Measurements from ENCODE around the gene HDAC10. TPM values are rescaled to one million over a fixed set of nuclear protein-coding genes. Genes with fewer than 3 reads are reported as not detected.

The HDAC10 gene
- polyA plus RNA-seq, 1 of the 3 experiments (the other 2 are of a cell fraction): 51.9 TPM

- no peaks in the 10 kb centered on the region for H3K27me3 ChIP-seq (ENCODE audit: insufficient read depth)
- H3K27ac ChIP-seq (ENCODE audit: low read depth in 2 of 2, low read length in 1 of 2): no peak overlapping the region
- H3K79me2 ChIP-seq (ENCODE audit: insufficient read depth): peaks cover 99% of the 10 kb centered on the region
- POLR2A ChIA-PET: no interaction called here
- H3K9me2 ChIP-seq: no peaks in the 10 kb centered on the region
- H3K36me3 ChIP-seq (replicated peaks in 1 of 2; ENCODE audit: control insufficient read depth in 1 of 2, insufficient read depth in 2 of 2, low read length in 1 of 2): peaks cover 0 to 8% of the 10 kb centered on the region in 2 experiments
- peaks cover 30 to 36% of the 10 kb centered on the region in 2 experiments; a peak in 3 of 4 replicates for H3K4me1 ChIP-seq (ENCODE audit: control insufficient read depth in 1 of 2, insufficient read depth in 2 of 2, low read depth in 1 of 2, low read length in 1 of 2)
- H3K9ac ChIP-seq: no peak overlapping the region
- H3F3A ChIP-seq (replicated peaks; ENCODE audit: insufficient read depth): peaks cover 9% of the 10 kb centered on the region
- H3K4me3 ChIP-seq (ENCODE audit: low read depth in 2 of 2, low read length in 1 of 2): no peak overlapping the region
- 90% methylated on average over 29 of the region's 59 CpGs for WGBS (ENCODE audit: low lambda C conversion rate)
- CTCF ChIA-PET: interaction anchor here (0.6 to 1.4 kb wide), 4 partner anchors 22 to 153 kb away, joined by 4 to 6 read pairs (median 4); no protein-coding TSS in a partner anchor
- H4K20me1 ChIP-seq (ENCODE audit: insufficient read depth): peaks cover 93% of the 10 kb centered on the region
- no peak for DNase-seq
- H2AFZ ChIP-seq (ENCODE audit: low read depth): no peak overlapping the region
- H3K4me2 ChIP-seq: no peak overlapping the region
- H3K9me3 ChIP-seq: no peaks in the 10 kb centered on the region
- TF ChIP-seq TCF12 (IDR thresholded peaks at IDR 0.05): no peak
- TF ChIP-seq SMC3 (IDR thresholded peaks at IDR 0.05; ENCODE audit: low read depth, low read length): no peak
- TF ChIP-seq, protein P1, sequence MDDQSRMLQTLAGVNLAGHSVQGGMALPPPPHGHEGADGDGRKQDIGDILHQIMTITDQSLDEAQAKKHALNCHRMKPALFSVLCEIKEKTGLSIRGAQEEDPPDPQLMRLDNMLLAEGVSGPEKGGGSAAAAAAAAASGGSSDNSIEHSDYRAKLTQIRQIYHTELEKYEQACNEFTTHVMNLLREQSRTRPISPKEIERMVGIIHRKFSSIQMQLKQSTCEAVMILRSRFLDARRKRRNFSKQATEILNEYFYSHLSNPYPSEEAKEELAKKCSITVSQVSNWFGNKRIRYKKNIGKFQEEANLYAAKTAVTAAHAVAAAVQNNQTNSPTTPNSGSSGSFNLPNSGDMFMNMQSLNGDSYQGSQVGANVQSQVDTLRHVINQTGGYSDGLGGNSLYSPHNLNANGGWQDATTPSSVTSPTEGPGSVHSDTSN (IDR thresholded peaks at IDR 0.05): no peak
- TF ChIP-seq FOSL2 (IDR thresholded peaks at IDR 0.05; ENCODE audit: borderline replicate concordance, low read depth): no peak
These were observed 48.1 kb upstream of the HDAC10 start for GRCh38 chr22:50298937-50299784.

DNA sequence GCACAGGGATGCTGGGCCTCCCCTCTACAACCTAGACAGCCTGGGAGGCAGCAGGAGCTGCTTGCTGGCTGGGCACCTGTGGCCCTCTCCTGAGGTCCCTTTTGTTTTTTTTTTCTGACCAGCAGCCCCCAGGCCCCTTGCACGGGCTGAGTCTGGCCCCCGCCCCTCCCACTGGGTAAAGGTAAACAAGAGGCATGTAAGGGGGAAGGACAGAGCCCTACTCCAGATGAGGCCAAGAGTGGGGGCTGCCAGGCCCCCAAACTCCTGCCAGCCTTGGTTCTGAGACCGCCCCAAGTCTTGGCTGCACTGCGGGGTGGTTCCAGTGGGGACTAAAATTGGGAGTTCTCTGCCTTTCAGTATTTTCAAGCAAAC is 47.2 kb upstream of the HDAC10 start:
- Histone ChIP-seq H3K9ac (no peak overlapping the region), H3K36me3 (replicated peaks in 1 of 2; ENCODE audit: control insufficient read depth in 1 of 2, insufficient read depth in 2 of 2, low read length in 1 of 2) (peaks cover 0 to 4% of the 10 kb centered on the region in 2 experiments), H3K4me3 (ENCODE audit: low read depth in 2 of 2, low read length in 1 of 2) (no peak overlapping the region), H3K4me1 (ENCODE audit: control insufficient read depth in 1 of 2, insufficient read depth in 2 of 2, low read depth in 1 of 2, low read length in 1 of 2) (peaks cover 29 to 30% of the 10 kb centered on the region in 2 experiments; a peak in 3 of 4 replicates), H2AFZ (ENCODE audit: low read depth) (no peak overlapping the region), H3K9me3 (no peaks in the 10 kb centered on the region), H3K9me2 (no peaks in the 10 kb centered on the region), H3K79me2 (ENCODE audit: insufficient read depth) (peaks cover 99% of the 10 kb centered on the region), H3F3A (replicated peaks; ENCODE audit: insufficient read depth) (peaks cover 13% of the 10 kb centered on the region), H3K4me2 (no peak overlapping the region), H3K27ac (ENCODE audit: low read depth in 2 of 2, low read length in 1 of 2) (no peak overlapping the region), H4K20me1 (ENCODE audit: insufficient read depth) (peaks cover 93% of the 10 kb centered on the region), H3K27me3 (ENCODE audit: insufficient read depth) (no peaks in the 10 kb centered on the region)
- 85% methylated on average over 4 of the region's 4 CpGs for WGBS (ENCODE audit: low lambda C conversion rate)
- ChIA-PET POLR2A (no interaction called here), CTCF (interaction anchor here (1.1 to 1.4 kb wide), 3 partner anchors 22 to 28 kb away, joined by 4 to 6 read pairs (median 4); no protein-coding TSS in a partner anchor)
- TF ChIP-seq CTCF (IDR thresholded peaks at IDR 0.05): no peak
- no peak for TF ChIP-seq GABPA (IDR thresholded peaks at IDR 0.05; ENCODE audit: low read depth)
- no peak for TF ChIP-seq RCOR1 (IDR thresholded peaks at IDR 0.05; ENCODE audit: low read length)
- no peak for TF ChIP-seq FOSL2 (IDR thresholded peaks at IDR 0.05; ENCODE audit: borderline replicate concordance, low read depth)
- TF ChIP-seq EZH2phosphoT487 (IDR thresholded peaks at IDR 0.05; ENCODE audit: borderline replicate concordance, low read depth): no peak
- TF ChIP-seq SMC3 (IDR thresholded peaks at IDR 0.05; ENCODE audit: low read depth, low read length): no peak
- no peak for TF ChIP-seq RXRA (IDR thresholded peaks at IDR 0.05; ENCODE audit: borderline replicate concordance, low read depth)
- DNase-seq: no peak
